NB4 (cell line): ENCODE data around the gene CYSRT1.

Source experiments
- DNase-seq: peaks from one replicate; pipeline ENCODE4 v3.0.0; 2010; ENCODE audit warnings: low read depth
- H3K4me3 ChIP-seq: one replicate; pipeline ENCODE4 v1.5.1; 2011; ENCODE audit warnings: mild to moderate bottlenecking, low read depth, low read length, moderate library complexity
- CTCF ChIP-seq: IDR thresholded peaks from one replicate; pipeline ENCODE4 v1.5.1; 2012; ENCODE audit warnings: low read depth, low read length
- MAX ChIP-seq: IDR thresholded peaks from 2 replicates; pipeline ENCODE4 v1.6.1; 2011; ENCODE audit warnings: low read depth, low read length
- MYC ChIP-seq: IDR thresholded peaks from 2 replicates; pipeline ENCODE4 v1.6.1; 2011; ENCODE audit warnings: low read depth, low read length
- POLR2A ChIP-seq: IDR thresholded peaks from 2 replicates; pipeline ENCODE4 v1.6.1; 2011; ENCODE audit warnings: mild to moderate bottlenecking; ENCODE audit not compliant: insufficient read length; ENCODE audit errors: extremely low read depth

CYSRT1 gene

GRCh38 chr9:137179761-137180160 lies 45.2 kb upstream of the CYSRT1 start:
- DNase-seq: no peak
- no peak for TF ChIP-seq CTCF
- no peak for TF ChIP-seq MAX
- TF ChIP-seq POLR2A: no peak
- TF ChIP-seq MYC: no peak

DNA sequence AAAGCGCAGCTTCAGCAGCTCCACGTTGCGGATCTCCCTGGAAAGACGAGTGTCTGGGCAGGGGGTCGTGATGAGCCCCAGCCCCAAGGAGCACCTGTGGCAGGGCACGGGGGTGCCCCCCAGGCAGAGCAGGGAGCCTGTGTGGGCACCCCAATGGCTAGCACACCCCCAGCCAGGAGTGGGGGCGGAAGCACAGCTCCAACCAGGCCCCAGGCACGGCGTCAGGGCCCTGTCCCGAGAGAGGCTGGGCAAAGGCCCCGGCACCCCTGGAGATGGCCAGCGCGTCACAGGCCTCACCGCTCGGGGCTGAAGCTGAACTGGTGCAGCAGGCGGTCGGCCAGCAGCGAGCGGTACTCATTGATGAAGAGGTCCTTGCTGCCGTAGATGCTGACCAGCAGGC lies 44.5 kb upstream of the CYSRT1 start:
- TF ChIP-seq MAX: no peak
- no peak for TF ChIP-seq MYC
- no peak for DNase-seq
- no peak overlapping the region for H3K4me3 ChIP-seq

More at GRCh38 chr9:137179761-137180160, 45.2 kb upstream of the CYSRT1 start:
- H3K4me3 ChIP-seq: no peak overlapping the region

DNA sequence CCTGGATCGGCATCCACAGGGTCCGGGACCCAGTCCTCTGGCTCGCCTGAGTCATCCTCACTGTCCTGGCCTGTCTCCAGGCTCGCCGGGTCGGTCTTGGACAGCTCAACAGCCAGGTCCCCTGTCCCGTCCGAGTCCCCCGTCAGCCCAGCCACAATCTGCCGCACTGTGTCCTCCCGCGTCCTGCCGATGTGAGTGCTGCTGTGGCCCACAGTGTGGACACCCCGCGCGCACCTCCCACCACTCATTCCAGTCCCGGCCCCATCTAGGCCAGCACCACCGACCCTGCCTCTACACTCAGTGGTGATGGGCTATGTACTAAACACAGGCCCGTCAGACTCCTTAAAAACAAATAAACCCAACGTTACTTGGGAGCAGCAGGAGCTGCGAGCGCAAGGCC lies 43.3 kb upstream of the CYSRT1 start:
- no peak for TF ChIP-seq POLR2A
- TF ChIP-seq CTCF: no peak
- no peak for TF ChIP-seq MYC
- no peak for TF ChIP-seq MAX
- H3K4me3 ChIP-seq: no peak overlapping the region
- no peak for DNase-seq

DNA sequence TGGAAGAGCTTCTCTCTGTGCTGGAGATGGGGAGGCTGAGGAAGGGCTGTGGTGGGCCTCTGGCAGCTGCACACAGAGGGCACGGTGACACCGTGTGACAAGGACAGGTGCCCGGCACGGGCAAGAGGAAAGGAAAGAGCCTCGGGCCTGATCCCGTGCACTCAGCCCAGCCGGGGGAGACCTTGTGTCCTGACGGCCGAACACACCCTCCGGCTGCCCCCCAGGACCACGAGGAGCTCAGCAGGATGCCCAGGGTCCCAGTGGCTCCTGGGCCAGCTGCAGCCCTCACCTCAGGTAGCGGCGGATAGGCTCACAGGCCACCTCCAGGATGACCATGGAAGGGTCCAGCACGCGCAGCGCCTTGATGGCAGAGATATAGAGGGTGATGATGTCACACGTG lies 42.1 kb upstream of the CYSRT1 start:
- TF ChIP-seq MYC (no peak), MAX (no peak), CTCF (no peak)

GRCh38 chr9:137183980-137184595 lies 40.9 kb upstream of the CYSRT1 start:
- H3K4me3 ChIP-seq: no peak overlapping the region
- DNase-seq: no peak
- TF ChIP-seq CTCF (no peak), MAX (no peak), POLR2A (no peak), MYC (no peak)

More for the DNA sequence above, 42.1 kb upstream of the CYSRT1 start:
- H3K4me3 ChIP-seq: no peak overlapping the region
- DNase-seq: no peak

GRCh38 chr9:137184881-137185660 lies 39.9 kb upstream of the CYSRT1 start:
- no peak overlapping the region for H3K4me3 ChIP-seq
- no peak for DNase-seq
- TF ChIP-seq MAX (no peak), MYC (no peak), POLR2A (no peak), CTCF (no peak)
